Right kidney (tissue), 1 donor: ENCODE results near the gene GLDC.

Experiments
- DNase-seq: peaks from one replicate; pipeline ENCODE4 v3.0.0-alpha.2; 2016

The GLDC gene

DNA sequence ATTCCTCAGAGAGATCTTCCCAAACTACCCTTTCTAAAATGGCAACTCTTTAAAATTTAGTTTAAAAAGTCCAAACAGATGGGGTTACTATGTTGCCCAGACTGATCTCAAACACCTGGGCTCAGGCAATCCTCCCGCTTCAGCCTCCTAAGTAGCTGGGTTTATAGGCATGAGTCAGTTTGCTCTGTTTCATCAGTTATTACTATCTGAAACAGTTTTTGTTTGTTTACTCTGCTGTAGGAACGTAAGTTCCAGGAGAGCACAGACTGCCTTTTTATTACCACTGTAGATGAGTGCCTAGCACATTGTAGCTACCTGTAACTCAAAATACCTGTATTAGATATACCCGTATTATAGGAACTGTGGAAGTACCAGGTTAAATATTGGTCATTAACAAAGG is 143.1 kb downstream of the GLDC start:
- DNase-seq, result no peak

DNA sequence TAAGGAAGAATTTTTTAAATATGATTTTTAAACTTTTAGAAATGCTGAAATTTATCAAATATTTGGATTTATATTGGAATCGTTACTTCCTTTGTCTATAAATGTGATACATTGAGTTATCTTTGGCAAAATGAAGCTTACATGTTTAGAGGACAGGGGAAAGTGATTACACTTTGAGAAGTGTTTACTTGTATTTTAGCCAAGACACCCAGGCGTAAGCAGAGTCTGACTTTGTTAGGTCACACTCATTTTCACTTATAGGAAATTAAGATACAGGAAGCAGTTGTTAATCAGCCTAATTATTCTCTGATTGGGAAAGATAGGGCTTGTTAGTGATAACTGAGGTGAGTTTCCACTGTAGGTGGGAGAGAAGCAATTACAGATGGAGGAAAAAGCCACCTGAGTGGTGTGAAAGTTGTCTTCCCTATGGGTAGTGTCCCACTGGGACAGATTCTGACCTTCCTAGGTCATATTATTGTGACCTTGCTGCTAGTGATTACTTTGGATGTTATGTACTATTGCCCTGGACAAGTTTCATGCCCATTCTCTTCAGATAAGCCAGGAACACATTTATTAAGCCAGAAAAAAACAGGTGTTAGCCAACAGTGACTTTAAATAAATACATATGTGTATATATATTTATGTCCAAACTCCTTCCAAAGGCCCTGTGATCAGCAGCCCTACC is 143.9 kb downstream of the GLDC start:
- DNase-seq, result no peak

- no peak for DNase-seq
Measured at GRCh38 chr9:6498982-6499381, 146.5 kb downstream of the GLDC start.

GRCh38 chr9:6495466-6495865 is 150.1 kb downstream of the GLDC start:
- no peak for DNase-seq

DNA sequence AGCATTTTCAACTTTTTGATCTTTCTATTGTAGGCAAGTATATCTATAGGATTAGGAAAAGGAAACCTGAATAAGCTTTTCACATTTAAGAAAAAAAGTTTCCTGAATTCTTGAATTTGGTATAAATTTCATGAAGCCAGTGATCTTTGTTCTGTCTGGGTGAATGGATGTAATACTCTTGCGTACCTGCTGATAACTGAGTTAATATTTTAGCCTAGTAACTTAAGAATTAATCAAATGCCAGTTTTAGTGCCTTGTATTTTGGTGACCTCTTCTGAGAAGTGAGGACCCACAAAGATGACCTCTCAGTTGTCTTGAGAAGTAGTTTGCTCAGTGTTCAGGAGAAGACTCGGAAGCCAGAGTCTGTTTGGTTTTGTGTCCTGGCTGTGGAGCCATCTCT is 154.7 kb downstream of the GLDC start:
- no peak for DNase-seq

- DNase-seq, result no peak
Measured at GRCh38 chr9:6489099-6489498, 156.4 kb downstream of the GLDC start.

GRCh38 chr9:6488395-6488794 is 157.1 kb downstream of the GLDC start:
- no peak for DNase-seq

DNA sequence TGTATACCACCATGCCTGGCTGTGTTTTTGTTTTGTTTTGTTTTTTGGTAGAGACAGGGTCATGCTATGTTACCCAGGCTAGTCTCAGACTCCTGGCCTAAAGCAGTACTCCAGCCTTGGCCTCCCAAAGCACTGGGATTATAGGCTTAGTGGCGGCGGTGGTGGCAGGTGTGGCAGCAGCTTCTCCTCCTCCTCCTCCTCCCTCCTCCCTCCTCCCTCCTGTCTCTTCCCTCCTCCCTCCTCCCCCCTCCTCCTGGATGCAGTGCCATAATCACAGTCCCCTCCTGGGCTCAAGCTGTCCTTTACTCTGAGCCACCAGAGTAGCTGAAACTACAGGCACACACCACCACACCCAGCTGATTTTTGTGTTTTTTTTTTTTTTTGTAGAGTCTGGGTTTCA is 161.3 kb downstream of the GLDC start:
- DNase-seq, result no peak
